HepG2 (cell line): Measurements from ENCODE around the gene CARHSP1. TPM values are rescaled to one million over a fixed set of nuclear protein-coding genes. Genes with fewer than 3 reads are reported as not detected.

ENCODE experiments used
- FOXA3 ChIP-seq: IDR thresholded peaks from 2 replicates; pipeline ENCODE4 v1.6.1; 2016; ENCODE audit warnings: missing genetic modification reagents, missing compliant biosample characterization
- NR2F1 ChIP-seq, 2 experiments: fragments of 450-650 bp in 1 of 2; formaldehyde crosslinking in 1 of 2; IDR thresholded peaks; 2 replicates each; pipeline versions ENCODE4 v1.5.0 to v1.6.1; 2016 to 2020; ENCODE audit warnings: mild to moderate bottlenecking in 1 of 2, missing compliant biosample characterization in 1 of 2, missing genetic modification reagents in 1 of 2, moderate library complexity in 1 of 2
- SNAPC2 ChIP-seq: sonication (generic); formaldehyde crosslinking; IDR thresholded peaks from 2 replicates; pipeline ENCODE4 v1.8.1; 2022; ENCODE audit warnings: mild to moderate bottlenecking, missing genetic modification reagents
- SYNCRIP ChIP-seq: fragments of 200-400 bp; formaldehyde crosslinking; IDR thresholded peaks from 2 replicates; pipeline ENCODE4 v1.6.1; 2018; ENCODE audit warnings: mild to moderate bottlenecking, low read depth, low read length; ENCODE audit not compliant: insufficient read depth
- ZNF547 ChIP-seq: sonication (generic); formaldehyde crosslinking; IDR thresholded peaks from 2 replicates; pipeline ENCODE4 v1.5.1; 2020; ENCODE audit warnings: mild to moderate bottlenecking, missing genetic modification reagents
- polyA plus RNA-seq, 8 experiments: library from polyadenylated mRNA; depleted of rRNA in 3 of 8; stranded (reverse) in 7 of 8; unstranded in 1 of 8; fragments of >200 nt; fragmentation: Illumina TruSeq in 4 of 8; extraction: Trizol in 4 of 8; gene quantifications; 2 replicates each; pipeline versions ENCODE4 v1.2.1 to v1.2.3, GENCODE V29; 2011 to 2016; ENCODE audit warnings: low read depth in 4 of 8, missing spikeins in 1 of 8, mixed read lengths in 1 of 8; ENCODE audit not compliant: insufficient read depth in 1 of 8
- total RNA-seq, 5 experiments: library from RNA; depleted of rRNA; stranded (reverse); fragments of >200 nt; fragmentation: Illumina TruSeq; extraction: Trizol; gene quantifications; 2 replicates each; pipeline ENCODE4 v1.2.3, GENCODE V29; 2016; ENCODE audit warnings: low read depth in 1 of 5
- TF ChIP-seq, protein P1 (sequence below): sonication (generic); formaldehyde crosslinking; IDR thresholded peaks from 2 replicates; pipeline ENCODE4 v1.4.0; 2020; ENCODE audit warnings: missing genetic modification reagents, borderline replicate concordance
- TF ChIP-seq, protein P2 (sequence below): sonication (generic); formaldehyde crosslinking; IDR thresholded peaks from 2 replicates; pipeline ENCODE4 v1.5.1; 2020; ENCODE audit warnings: mild to moderate bottlenecking, missing genetic modification reagents, borderline replicate concordance
- TF ChIP-seq, protein P3 (sequence below): sonication (generic); formaldehyde crosslinking; IDR thresholded peaks from 2 replicates; pipeline ENCODE4 v1.4.0; 2020; ENCODE audit warnings: missing genetic modification reagents
- TF ChIP-seq, protein P4 (sequence below), 2 experiments: IDR thresholded peaks; 2 replicates each; pipeline ENCODE4 v1.6.1; 2011 to 2012; ENCODE audit warnings: low read length in 2 of 2, borderline replicate concordance in 1 of 2, low read depth in 1 of 2, mild to moderate bottlenecking in 1 of 2, moderate library complexity in 1 of 2

CARHSP1 gene
- total and polyA plus RNA-seq, 2 of the 13 experiments (the other 11 are each of a cell fraction or from before 2014, with no cell fraction given) = 173 to 345 TPM

DNA sequence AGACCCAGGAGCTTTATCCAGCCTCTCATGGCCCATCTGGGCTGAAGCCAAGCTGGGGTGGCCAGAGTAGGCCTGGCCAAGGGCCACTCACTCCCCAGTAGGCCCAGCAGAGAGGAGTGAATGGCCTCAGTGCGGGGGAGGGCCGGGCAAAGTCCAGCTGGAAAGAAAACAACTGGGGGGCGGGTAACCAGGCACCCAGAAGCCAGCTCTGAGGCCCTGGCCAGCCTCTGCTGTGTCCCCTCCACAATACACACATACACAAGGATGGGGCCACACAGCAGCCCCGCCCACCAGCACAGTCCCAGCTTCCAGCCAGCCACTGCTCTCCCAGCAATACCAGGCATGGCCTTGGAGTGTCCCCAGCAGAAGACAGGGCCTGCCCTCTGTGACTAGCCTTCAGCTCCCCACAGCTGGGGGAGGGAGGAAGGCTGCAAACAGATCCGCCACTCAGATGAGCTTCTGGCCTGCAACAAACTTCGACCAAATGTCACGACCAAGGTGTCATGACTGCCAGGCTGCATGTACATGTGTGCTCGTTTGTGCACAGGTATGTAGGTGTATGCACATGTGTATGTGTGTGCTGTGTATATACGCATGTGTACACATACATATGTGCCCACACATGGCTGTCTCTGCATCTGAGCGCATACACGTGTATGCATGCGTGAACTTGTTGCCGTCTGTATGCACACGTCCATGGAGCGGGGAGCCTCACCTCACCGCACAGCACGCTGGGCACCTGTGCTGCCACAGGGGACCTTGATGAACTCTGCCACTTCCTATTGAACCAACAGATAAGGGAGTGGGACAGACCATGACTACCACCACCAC, 5.0 kb downstream of the CARHSP1 start (continued):
- TF ChIP-seq, protein P1, sequence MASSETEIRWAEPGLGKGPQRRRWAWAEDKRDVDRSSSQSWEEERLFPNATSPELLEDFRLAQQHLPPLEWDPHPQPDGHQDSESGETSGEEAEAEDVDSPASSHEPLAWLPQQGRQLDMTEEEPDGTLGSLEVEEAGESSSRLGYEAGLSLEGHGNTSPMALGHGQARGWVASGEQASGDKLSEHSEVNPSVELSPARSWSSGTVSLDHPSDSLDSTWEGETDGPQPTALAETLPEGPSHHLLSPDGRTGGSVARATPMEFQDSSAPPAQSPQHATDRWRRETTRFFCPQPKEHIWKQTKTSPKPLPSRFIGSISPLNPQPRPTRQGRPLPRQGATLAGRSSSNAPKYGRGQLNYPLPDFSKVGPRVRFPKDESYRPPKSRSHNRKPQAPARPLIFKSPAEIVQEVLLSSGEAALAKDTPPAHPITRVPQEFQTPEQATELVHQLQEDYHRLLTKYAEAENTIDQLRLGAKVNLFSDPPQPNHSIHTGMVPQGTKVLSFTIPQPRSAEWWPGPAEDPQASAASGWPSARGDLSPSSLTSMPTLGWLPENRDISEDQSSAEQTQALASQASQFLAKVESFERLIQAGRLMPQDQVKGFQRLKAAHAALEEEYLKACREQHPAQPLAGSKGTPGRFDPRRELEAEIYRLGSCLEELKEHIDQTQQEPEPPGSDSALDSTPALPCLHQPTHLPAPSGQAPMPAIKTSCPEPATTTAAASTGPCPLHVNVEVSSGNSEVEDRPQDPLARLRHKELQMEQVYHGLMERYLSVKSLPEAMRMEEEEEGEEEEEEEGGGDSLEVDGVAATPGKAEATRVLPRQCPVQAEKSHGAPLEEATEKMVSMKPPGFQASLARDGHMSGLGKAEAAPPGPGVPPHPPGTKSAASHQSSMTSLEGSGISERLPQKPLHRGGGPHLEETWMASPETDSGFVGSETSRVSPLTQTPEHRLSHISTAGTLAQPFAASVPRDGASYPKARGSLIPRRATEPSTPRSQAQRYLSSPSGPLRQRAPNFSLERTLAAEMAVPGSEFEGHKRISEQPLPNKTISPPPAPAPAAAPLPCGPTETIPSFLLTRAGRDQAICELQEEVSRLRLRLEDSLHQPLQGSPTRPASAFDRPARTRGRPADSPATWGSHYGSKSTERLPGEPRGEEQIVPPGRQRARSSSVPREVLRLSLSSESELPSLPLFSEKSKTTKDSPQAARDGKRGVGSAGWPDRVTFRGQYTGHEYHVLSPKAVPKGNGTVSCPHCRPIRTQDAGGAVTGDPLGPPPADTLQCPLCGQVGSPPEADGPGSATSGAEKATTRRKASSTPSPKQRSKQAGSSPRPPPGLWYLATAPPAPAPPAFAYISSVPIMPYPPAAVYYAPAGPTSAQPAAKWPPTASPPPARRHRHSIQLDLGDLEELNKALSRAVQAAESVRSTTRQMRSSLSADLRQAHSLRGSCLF (CRISPR knock-in tag) = no peak; the same call in 1 of the 2 replicates
- TF ChIP-seq, protein P2, sequence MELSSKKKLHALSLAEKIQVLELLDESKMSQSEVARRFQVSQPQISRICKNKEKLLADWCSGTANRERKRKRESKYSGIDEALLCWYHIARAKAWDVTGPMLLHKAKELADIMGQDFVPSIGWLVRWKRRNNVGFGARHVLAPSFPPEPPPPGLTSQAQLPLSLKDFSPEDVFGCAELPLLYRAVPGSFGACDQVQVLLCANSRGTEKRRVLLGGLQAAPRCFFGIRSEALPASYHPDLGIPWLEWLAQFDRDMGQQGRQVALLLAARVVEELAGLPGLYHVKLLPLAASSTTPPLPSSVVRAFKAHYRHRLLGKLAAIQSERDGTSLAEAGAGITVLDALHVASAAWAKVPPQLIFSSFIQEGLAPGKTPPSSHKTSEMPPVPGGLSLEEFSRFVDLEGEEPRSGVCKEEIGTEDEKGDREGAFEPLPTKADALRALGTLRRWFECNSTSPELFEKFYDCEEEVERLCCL (CRISPR knock-in tag) = peak; percentile 79; the same call in 1 of the 2 replicates
- TF ChIP-seq, protein P3, sequence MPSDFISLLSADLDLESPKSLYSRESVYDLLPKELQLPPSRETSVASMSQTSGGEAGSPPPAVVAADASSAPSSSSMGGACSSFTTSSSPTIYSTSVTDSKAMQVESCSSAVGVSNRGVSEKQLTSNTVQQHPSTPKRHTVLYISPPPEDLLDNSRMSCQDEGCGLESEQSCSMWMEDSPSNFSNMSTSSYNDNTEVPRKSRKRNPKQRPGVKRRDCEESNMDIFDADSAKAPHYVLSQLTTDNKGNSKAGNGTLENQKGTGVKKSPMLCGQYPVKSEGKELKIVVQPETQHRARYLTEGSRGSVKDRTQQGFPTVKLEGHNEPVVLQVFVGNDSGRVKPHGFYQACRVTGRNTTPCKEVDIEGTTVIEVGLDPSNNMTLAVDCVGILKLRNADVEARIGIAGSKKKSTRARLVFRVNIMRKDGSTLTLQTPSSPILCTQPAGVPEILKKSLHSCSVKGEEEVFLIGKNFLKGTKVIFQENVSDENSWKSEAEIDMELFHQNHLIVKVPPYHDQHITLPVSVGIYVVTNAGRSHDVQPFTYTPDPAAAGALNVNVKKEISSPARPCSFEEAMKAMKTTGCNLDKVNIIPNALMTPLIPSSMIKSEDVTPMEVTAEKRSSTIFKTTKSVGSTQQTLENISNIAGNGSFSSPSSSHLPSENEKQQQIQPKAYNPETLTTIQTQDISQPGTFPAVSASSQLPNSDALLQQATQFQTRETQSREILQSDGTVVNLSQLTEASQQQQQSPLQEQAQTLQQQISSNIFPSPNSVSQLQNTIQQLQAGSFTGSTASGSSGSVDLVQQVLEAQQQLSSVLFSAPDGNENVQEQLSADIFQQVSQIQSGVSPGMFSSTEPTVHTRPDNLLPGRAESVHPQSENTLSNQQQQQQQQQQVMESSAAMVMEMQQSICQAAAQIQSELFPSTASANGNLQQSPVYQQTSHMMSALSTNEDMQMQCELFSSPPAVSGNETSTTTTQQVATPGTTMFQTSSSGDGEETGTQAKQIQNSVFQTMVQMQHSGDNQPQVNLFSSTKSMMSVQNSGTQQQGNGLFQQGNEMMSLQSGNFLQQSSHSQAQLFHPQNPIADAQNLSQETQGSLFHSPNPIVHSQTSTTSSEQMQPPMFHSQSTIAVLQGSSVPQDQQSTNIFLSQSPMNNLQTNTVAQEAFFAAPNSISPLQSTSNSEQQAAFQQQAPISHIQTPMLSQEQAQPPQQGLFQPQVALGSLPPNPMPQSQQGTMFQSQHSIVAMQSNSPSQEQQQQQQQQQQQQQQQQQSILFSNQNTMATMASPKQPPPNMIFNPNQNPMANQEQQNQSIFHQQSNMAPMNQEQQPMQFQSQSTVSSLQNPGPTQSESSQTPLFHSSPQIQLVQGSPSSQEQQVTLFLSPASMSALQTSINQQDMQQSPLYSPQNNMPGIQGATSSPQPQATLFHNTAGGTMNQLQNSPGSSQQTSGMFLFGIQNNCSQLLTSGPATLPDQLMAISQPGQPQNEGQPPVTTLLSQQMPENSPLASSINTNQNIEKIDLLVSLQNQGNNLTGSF (CRISPR knock-in tag) = no peak; the same call in 1 of the 2 replicates
- TF ChIP-seq SYNCRIP = no peak
- TF ChIP-seq SNAPC2 (CRISPR knock-in tag) = peak; percentile 94; the same call in 1 of the 2 replicates
- TF ChIP-seq, protein P4, sequence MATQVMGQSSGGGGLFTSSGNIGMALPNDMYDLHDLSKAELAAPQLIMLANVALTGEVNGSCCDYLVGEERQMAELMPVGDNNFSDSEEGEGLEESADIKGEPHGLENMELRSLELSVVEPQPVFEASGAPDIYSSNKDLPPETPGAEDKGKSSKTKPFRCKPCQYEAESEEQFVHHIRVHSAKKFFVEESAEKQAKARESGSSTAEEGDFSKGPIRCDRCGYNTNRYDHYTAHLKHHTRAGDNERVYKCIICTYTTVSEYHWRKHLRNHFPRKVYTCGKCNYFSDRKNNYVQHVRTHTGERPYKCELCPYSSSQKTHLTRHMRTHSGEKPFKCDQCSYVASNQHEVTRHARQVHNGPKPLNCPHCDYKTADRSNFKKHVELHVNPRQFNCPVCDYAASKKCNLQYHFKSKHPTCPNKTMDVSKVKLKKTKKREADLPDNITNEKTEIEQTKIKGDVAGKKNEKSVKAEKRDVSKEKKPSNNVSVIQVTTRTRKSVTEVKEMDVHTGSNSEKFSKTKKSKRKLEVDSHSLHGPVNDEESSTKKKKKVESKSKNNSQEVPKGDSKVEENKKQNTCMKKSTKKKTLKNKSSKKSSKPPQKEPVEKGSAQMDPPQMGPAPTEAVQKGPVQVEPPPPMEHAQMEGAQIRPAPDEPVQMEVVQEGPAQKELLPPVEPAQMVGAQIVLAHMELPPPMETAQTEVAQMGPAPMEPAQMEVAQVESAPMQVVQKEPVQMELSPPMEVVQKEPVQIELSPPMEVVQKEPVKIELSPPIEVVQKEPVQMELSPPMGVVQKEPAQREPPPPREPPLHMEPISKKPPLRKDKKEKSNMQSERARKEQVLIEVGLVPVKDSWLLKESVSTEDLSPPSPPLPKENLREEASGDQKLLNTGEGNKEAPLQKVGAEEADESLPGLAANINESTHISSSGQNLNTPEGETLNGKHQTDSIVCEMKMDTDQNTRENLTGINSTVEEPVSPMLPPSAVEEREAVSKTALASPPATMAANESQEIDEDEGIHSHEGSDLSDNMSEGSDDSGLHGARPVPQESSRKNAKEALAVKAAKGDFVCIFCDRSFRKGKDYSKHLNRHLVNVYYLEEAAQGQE (IDR thresholded peaks at IDR 0.05; ENCODE audit: borderline replicate concordance in 1 of 2, low read depth in 1 of 2, low read length in 2 of 2) = peak in 1 of 2 experiments; percentile 81; a peak in 2 of 4 replicates
- TF ChIP-seq ZNF547 (CRISPR knock-in tag) = peak; percentile 80
- peak; percentile 93 for TF ChIP-seq FOXA3 (CRISPR knock-in tag)
- peak; percentile 68 to 70; a peak in 3 of 4 replicates for TF ChIP-seq NR2F1 (CRISPR knock-in tag; IDR thresholded peaks at IDR 0.05)
